ENCODE data around the gene SAYSD1. TPM values are rescaled to one million over a fixed set of nuclear protein-coding genes. Genes with fewer than 3 reads are reported as not detected.

SAYSD1 gene
- 20.6 TPM for total RNA-seq
- polyA plus RNA-seq, result 10 to 100 TPM; 23.0 to 33.6 (median 24.9) TPM

DNA sequence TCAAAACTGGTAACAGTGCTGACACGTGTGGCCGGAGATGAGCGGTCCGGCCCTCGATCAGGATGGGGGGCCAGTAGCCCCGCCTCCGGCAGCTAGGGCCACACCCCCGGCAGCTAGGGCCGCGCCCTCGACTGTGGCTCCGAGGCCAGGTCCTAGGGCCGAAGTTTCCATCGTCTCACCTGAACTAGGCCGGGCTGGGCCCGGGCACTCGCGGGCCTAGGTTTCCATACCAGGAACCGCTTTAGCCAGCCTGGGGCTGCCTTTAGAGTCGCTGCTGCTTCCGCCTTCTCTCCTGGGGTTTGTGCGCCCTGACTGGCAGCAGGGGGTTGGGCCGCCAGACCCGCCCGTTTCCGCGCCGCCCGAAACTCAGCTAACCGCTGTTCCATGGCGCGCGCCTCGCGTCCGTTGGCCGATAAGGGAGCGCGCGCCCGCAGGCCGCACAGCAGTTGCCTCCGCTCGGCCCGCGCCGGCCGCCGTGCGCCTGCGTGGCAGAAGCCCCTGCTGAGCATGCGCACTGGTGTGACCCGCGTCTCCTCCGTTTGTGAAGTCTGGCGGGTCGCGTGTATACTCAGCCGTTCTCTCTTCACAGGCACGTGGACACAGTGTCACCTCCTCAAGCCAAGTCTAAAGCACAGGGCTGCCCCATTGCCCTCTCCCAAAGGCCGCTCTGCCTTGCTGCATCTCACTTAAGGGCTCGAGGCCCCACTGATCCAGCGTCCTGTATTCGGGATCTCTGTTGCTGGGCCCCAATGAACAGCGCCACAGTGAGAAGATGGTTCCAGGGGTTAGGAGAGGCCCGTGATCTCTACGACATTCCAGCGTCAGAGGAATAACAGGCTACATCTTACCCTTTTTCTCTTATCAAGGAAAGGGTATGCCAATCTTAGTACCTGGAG is at the start of gene SAYSD1:
SAYSD1 (minus strand) TSS at position 483 of the 896 bp plus-strand sequence; CDS start at position 386, 97 bp downstream.
- H3K4me3 Mint-ChIP-seq, result peak within 1 kb of the TSS; percentile 97 to 99 (median 98)
- Histone ChIP-seq H3K36me3 (ENCODE audit: control insufficient read depth, insufficient read depth, low read length) (no peaks in the 10 kb centered on the region), H3K27ac (ENCODE audit: insufficient read depth, low read length, poor library complexity, severe bottlenecking) (peak within 1 kb of the TSS; percentile 91), H3K27me3 (ENCODE audit: control insufficient read depth, insufficient read depth, low read length) (no peaks in the 10 kb centered on the region), H3K4me3 (ENCODE audit: low read depth, low read length) (peak within 1 kb of the TSS; percentile 90), H3K4me1 (ENCODE audit: control insufficient read depth, insufficient read depth, low read length, poor library complexity, severe bottlenecking) (peaks cover 44% of the 10 kb centered on the region), H3K9me3 (ENCODE audit: control insufficient read depth in 2 of 2, low read length in 2 of 2) (no peaks in the 10 kb centered on the region)
- no peaks in the 10 kb centered on the region for H3K9me3 Mint-ChIP-seq
- H3K27me3 Mint-ChIP-seq, result no peaks in the 10 kb centered on the region
- peak within 1 kb of the TSS; percentile 93 to 98 (median 94) for H3K27ac Mint-ChIP-seq
- H3K4me1 Mint-ChIP-seq, result peaks cover 33 to 59% (median 42%) of the 10 kb centered on the region in 4 donors
- ATAC-seq (ENCODE audit: low read depth in 2 of 2) (peak; percentile 90 to 91), DNase-seq (peak; percentile 85 to 98 (median 93))
- no peaks in the 10 kb centered on the region for H3K36me3 Mint-ChIP-seq

GRCh38 chr6:39157511-39157910 is 42.5 kb upstream of the SAYSD1 start:
- Histone ChIP-seq H3K27ac (ENCODE audit: insufficient read depth, low read length, poor library complexity, severe bottlenecking) (no peak overlapping the region), H3K9me3 (ENCODE audit: control insufficient read depth in 2 of 2, low read length in 2 of 2) (peaks cover 0 to 2% of the 10 kb centered on the region in 2 experiments), H3K36me3 (ENCODE audit: control insufficient read depth, insufficient read depth, low read length) (no peaks in the 10 kb centered on the region), H3K27me3 (ENCODE audit: control insufficient read depth, insufficient read depth, low read length) (no peaks in the 10 kb centered on the region), H3K4me1 (ENCODE audit: control insufficient read depth, insufficient read depth, low read length, poor library complexity, severe bottlenecking) (no peaks in the 10 kb centered on the region), H3K4me3 (ENCODE audit: low read depth, low read length) (no peak overlapping the region)
- no peak overlapping the region for H3K4me3 Mint-ChIP-seq
- no peaks in the 10 kb centered on the region for H3K36me3 Mint-ChIP-seq
- H3K4me1 Mint-ChIP-seq, result peaks cover 0 to 8% (median 2%) of the 10 kb centered on the region in 4 donors
- peaks cover 9% of the 10 kb centered on the region for H3K27me3 Mint-ChIP-seq
- ATAC-seq (ENCODE audit: low read depth in 2 of 2) (no peak), DNase-seq (no peak)
- H3K27ac Mint-ChIP-seq, result no peak overlapping the region
- peaks cover 0 to 7% (median 3%) of the 10 kb centered on the region in 7 donors for H3K9me3 Mint-ChIP-seq

GRCh38 chr6:39156801-39157200 is 41.8 kb upstream of the SAYSD1 start:
- ATAC-seq (ENCODE audit: low read depth in 2 of 2) (no peak), DNase-seq (no peak)
- Mint-ChIP-seq H3K9me3 (peaks cover 0 to 7% (median 3%) of the 10 kb centered on the region in 7 donors), H3K36me3 (no peaks in the 10 kb centered on the region), H3K4me1 (peaks cover 0 to 8% (median 4%) of the 10 kb centered on the region in 4 donors), H3K27me3 (peaks cover 13% of the 10 kb centered on the region), H3K27ac (no peak overlapping the region), H3K4me3 (no peak overlapping the region)
- Histone ChIP-seq H3K4me3 (ENCODE audit: low read depth, low read length) (no peak overlapping the region), H3K27ac (ENCODE audit: insufficient read depth, low read length, poor library complexity, severe bottlenecking) (no peak overlapping the region), H3K36me3 (ENCODE audit: control insufficient read depth, insufficient read depth, low read length) (no peaks in the 10 kb centered on the region), H3K9me3 (ENCODE audit: control insufficient read depth in 2 of 2, low read length in 2 of 2) (peaks cover 0 to 2% of the 10 kb centered on the region in 2 experiments), H3K4me1 (ENCODE audit: control insufficient read depth, insufficient read depth, low read length, poor library complexity, severe bottlenecking) (no peaks in the 10 kb centered on the region), H3K27me3 (ENCODE audit: control insufficient read depth, insufficient read depth, low read length) (peaks cover 5% of the 10 kb centered on the region)

DNA sequence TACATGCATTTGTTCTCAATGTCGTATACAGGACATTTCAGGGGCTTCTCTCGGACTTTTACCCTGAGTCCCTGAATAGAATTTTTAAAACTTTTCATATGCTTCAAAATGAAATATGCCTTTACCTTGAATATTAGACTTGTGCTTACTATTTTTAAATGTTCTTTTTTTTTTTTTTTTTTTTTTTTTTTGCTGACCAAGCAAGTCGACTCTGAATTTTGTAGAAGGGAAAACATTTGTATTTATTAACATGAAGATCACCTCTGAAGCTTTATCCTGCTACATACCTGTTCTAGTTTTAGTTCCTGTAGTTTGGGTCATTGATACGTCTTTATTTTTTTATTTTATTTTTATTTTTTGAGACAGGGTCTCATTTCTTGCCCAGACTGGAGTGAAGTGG is 39.7 kb upstream of the SAYSD1 start:
- Histone ChIP-seq H3K4me1 (ENCODE audit: control insufficient read depth, insufficient read depth, low read length, poor library complexity, severe bottlenecking) (no peaks in the 10 kb centered on the region), H3K9me3 (ENCODE audit: control insufficient read depth in 2 of 2, low read length in 2 of 2) (peaks cover 0 to 1% of the 10 kb centered on the region in 2 experiments), H3K27ac (ENCODE audit: insufficient read depth, low read length, poor library complexity, severe bottlenecking) (no peak overlapping the region), H3K4me3 (ENCODE audit: low read depth, low read length) (no peak overlapping the region), H3K27me3 (ENCODE audit: control insufficient read depth, insufficient read depth, low read length) (peaks cover 14% of the 10 kb centered on the region), H3K36me3 (ENCODE audit: control insufficient read depth, insufficient read depth, low read length) (no peaks in the 10 kb centered on the region)
- peaks cover 25% of the 10 kb centered on the region for H3K27me3 Mint-ChIP-seq
- no peak for ATAC-seq (ENCODE audit: low read depth in 2 of 2)
- H3K4me3 Mint-ChIP-seq, result no peak overlapping the region
- H3K36me3 Mint-ChIP-seq, result no peaks in the 10 kb centered on the region
- H3K9me3 Mint-ChIP-seq, result peaks cover 0 to 7% (median 3%) of the 10 kb centered on the region in 7 donors
- DNase-seq, result no peak
- no peak overlapping the region for H3K27ac Mint-ChIP-seq
- H3K4me1 Mint-ChIP-seq, result peaks cover 0 to 10% (median 4%) of the 10 kb centered on the region in 4 donors

- Histone ChIP-seq H3K27ac (ENCODE audit: insufficient read depth, low read length, poor library complexity, severe bottlenecking) (no peak overlapping the region), H3K9me3 (ENCODE audit: control insufficient read depth in 2 of 2, low read length in 2 of 2) (no peaks in the 10 kb centered on the region), H3K27me3 (ENCODE audit: control insufficient read depth, insufficient read depth, low read length) (peaks cover 16% of the 10 kb centered on the region), H3K4me1 (ENCODE audit: control insufficient read depth, insufficient read depth, low read length, poor library complexity, severe bottlenecking) (no peaks in the 10 kb centered on the region), H3K36me3 (ENCODE audit: control insufficient read depth, insufficient read depth, low read length) (no peaks in the 10 kb centered on the region), H3K4me3 (ENCODE audit: low read depth, low read length) (no peak overlapping the region)
- Mint-ChIP-seq H3K9me3 (peaks cover 0 to 7% (median under 1%) of the 10 kb centered on the region in 7 donors), H3K36me3 (no peaks in the 10 kb centered on the region), H3K27ac (peak overlapping the region in 1 of 3 donors; percentile 45), H3K4me1 (peaks cover 0 to 10% (median 4%) of the 10 kb centered on the region in 4 donors), H3K4me3 (no peak overlapping the region), H3K27me3 (peaks cover 31% of the 10 kb centered on the region)
- peak in 1 of 2 donors; percentile 55 for ATAC-seq (ENCODE audit: low read depth in 2 of 2)
- DNase-seq, result peak in 1 of 3 donors; percentile 63
These were observed 38.9 kb upstream of the SAYSD1 start for GRCh38 chr6:39153766-39154397.

GRCh38 chr6:39152262-39152661 is 37.3 kb upstream of the SAYSD1 start:
- Mint-ChIP-seq H3K36me3 (no peaks in the 10 kb centered on the region), H3K4me3 (no peak overlapping the region), H3K4me1 (peaks cover 0 to 10% (median 4%) of the 10 kb centered on the region in 4 donors), H3K9me3 (peaks cover 0 to 3% (median 0%) of the 10 kb centered on the region in 7 donors), H3K27me3 (peaks cover 40% of the 10 kb centered on the region), H3K27ac (no peak overlapping the region)
- Histone ChIP-seq H3K9me3 (ENCODE audit: control insufficient read depth in 2 of 2, low read length in 2 of 2) (no peaks in the 10 kb centered on the region), H3K4me3 (ENCODE audit: low read depth, low read length) (no peak overlapping the region), H3K4me1 (ENCODE audit: control insufficient read depth, insufficient read depth, low read length, poor library complexity, severe bottlenecking) (no peaks in the 10 kb centered on the region), H3K27me3 (ENCODE audit: control insufficient read depth, insufficient read depth, low read length) (peaks cover 16% of the 10 kb centered on the region), H3K36me3 (ENCODE audit: control insufficient read depth, insufficient read depth, low read length) (no peaks in the 10 kb centered on the region), H3K27ac (ENCODE audit: insufficient read depth, low read length, poor library complexity, severe bottlenecking) (no peak overlapping the region)
- ATAC-seq (ENCODE audit: low read depth in 2 of 2) (no peak), DNase-seq (no peak)

DNA sequence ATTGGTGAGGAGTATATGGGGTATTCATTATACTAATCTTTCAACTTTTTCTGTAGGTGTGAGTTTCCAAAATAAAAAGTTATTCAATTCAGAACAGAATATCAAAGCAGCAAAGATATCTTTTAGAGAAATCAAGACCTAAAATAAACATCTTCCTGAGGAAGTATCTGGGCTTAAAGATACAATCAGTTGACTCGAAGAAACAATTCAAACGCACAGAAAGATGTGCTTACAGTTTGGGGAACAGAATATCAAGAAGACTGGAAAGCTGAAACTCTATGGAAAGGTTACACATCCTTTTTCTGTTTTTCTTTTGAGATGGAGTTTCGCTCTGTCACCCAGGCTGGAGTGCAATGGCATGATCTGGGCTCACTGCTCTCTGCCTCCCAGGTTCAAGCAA is 36.2 kb upstream of the SAYSD1 start:
- H3K27me3 ChIP-seq (ENCODE audit: control insufficient read depth, insufficient read depth, low read length), result peaks cover 18% of the 10 kb centered on the region
- H3K4me3 ChIP-seq (ENCODE audit: low read depth, low read length), result no peak overlapping the region
- Mint-ChIP-seq H3K27me3 (peaks cover 43% of the 10 kb centered on the region), H3K36me3 (no peaks in the 10 kb centered on the region), H3K4me3 (no peak overlapping the region), H3K9me3 (peaks cover 0 to 3% (median 0%) of the 10 kb centered on the region in 7 donors), H3K4me1 (peaks cover 0 to 10% (median 4%) of the 10 kb centered on the region in 4 donors), H3K27ac (no peak overlapping the region)
- H3K27ac ChIP-seq (ENCODE audit: insufficient read depth, low read length, poor library complexity, severe bottlenecking), result no peak overlapping the region
- H3K4me1 ChIP-seq (ENCODE audit: control insufficient read depth, insufficient read depth, low read length, poor library complexity, severe bottlenecking), result no peaks in the 10 kb centered on the region
- no peaks in the 10 kb centered on the region for H3K36me3 ChIP-seq (ENCODE audit: control insufficient read depth, insufficient read depth, low read length)
- ATAC-seq (ENCODE audit: low read depth in 2 of 2) (no peak), DNase-seq (no peak)
- no peaks in the 10 kb centered on the region for H3K9me3 ChIP-seq (ENCODE audit: control insufficient read depth in 2 of 2, low read length in 2 of 2)
